Right atrium auricular region (tissue), 2 donors: Measurements from ENCODE around the gene HINFP. TPM values are rescaled to one million over a fixed set of nuclear protein-coding genes. Genes with fewer than 3 reads are reported as not detected.
A peak's percentile ranks its signal among the peaks of the same experiment; 100 is the strongest.

Experiments used
- DNase-seq: peaks from one replicate; pipeline ENCODE4 v3.0.0-alpha.2; 2019; ENCODE audit warnings: low spot score
- H3K27ac ChIP-seq, 2 donors: fragments of 200-600 bp; sonication (generic); 1 replicate in 1 of 2; 2 replicates in 1 of 2; pipeline ENCODE4 v1.5.1; 2016 to 2019
- H3K27me3 ChIP-seq, 2 donors: fragments of 200-600 bp; sonication (generic); one replicate each; pipeline versions ENCODE4 v1.5.1 to v1.6.0; 2017 to 2019
- H3K36me3 ChIP-seq: fragments of 200-600 bp; sonication (generic); one replicate; pipeline ENCODE4 v1.5.1; 2016
- H3K4me1 ChIP-seq, 2 donors: fragments of 200-600 bp; sonication (generic); one replicate each; pipeline versions ENCODE4 v1.5.1 to v1.6.0; 2017 to 2019
- H3K4me3 ChIP-seq, 2 donors: fragments of 200-600 bp; sonication (generic); 1 replicate in 1 of 2; 2 replicates in 1 of 2; pipeline ENCODE4 v1.5.1; 2017 to 2019; ENCODE audit warnings: mild to moderate bottlenecking in 1 of 2, moderate library complexity in 1 of 2
- H3K9me3 ChIP-seq, 2 donors: fragments of 200-600 bp; sonication (generic); one replicate each; pipeline ENCODE4 v1.5.1; 2019
- total RNA-seq, 2 donors: library from RNA; depleted of rRNA; stranded (reverse); fragments of >200 nt; gene quantifications; one replicate each; pipeline ENCODE4 v1.1.0, GENCODE V29; 2016
- TF ChIP-seq, protein P1 (sequence below), 2 donors: fragments of 200-600 bp; sonication (generic); IDR thresholded peaks; one replicate each; pipeline ENCODE4 v1.5.1; 2019; ENCODE audit warnings: antibody characterized with exemption in 2 of 2

Gene HINFP
- total RNA-seq, 2 donors from 2014 or later, result 11.2 to 18.1 TPM

DNA sequence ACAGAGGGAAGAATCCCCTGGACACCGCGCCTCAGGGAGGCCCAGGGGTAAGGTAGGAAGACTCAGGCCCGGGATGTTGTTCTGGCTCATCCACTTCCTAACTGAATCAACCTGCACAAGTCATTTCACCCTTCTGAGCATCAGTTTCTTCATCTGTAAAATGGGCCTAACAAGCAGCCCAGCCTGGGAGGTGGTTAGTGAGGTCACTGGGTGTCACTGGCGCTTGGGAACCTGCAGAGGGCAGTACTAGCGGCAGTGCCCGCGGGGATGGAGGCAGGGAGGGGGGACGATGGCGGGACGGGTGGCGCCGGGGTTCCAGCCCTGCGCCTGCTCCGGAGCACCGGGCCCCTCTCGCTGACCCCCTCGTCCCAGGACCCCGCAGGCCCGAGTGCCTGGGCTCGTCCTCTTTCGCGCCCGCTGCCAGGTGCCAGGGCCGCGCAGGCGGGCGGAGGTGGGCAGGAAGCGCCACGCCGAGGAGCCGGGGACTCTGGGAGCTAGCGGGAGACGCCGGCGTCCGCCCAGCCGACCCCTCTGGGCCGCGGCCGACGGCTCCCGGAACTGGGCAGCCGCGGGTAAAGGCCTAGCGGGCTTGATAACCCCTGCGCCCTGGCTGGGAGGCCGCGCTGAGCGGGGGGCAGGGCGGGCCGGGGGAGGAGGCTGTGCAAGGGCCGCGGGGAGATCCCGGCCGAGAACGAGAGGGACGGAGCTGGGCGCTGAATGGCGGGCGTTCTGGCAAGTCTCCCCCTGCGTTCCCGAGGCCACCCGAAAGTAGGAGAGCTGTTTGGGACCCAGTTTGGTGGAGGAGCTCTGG, 47.3 kb downstream of the HINFP start, which contains the start of gene NLRX1:
Gene NLRX1 (plus strand): TSS at position 255 of the 811 bp plus-strand sequence. CDS start 2,679 bp downstream, outside the sequence.
- Histone ChIP-seq H3K27ac (peak within 1 kb of the TSS; percentile 94 to 95), H3K9me3 (no peaks in the 10 kb centered on the region), H3K4me3 (peak within 1 kb of the TSS; percentile 80 to 93), H3K27me3 (no peaks in the 10 kb centered on the region), H3K36me3 (peaks cover under 1% of the 10 kb centered on the region), H3K4me1 (peaks cover 0 to 6% of the 10 kb centered on the region in 2 donors)
- DNase-seq, result peak; percentile 86
- TF ChIP-seq, protein P1, sequence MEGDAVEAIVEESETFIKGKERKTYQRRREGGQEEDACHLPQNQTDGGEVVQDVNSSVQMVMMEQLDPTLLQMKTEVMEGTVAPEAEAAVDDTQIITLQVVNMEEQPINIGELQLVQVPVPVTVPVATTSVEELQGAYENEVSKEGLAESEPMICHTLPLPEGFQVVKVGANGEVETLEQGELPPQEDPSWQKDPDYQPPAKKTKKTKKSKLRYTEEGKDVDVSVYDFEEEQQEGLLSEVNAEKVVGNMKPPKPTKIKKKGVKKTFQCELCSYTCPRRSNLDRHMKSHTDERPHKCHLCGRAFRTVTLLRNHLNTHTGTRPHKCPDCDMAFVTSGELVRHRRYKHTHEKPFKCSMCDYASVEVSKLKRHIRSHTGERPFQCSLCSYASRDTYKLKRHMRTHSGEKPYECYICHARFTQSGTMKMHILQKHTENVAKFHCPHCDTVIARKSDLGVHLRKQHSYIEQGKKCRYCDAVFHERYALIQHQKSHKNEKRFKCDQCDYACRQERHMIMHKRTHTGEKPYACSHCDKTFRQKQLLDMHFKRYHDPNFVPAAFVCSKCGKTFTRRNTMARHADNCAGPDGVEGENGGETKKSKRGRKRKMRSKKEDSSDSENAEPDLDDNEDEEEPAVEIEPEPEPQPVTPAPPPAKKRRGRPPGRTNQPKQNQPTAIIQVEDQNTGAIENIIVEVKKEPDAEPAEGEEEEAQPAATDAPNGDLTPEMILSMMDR (IDR thresholded peaks at IDR 0.05), result peak; percentile 88 to 92

DNA sequence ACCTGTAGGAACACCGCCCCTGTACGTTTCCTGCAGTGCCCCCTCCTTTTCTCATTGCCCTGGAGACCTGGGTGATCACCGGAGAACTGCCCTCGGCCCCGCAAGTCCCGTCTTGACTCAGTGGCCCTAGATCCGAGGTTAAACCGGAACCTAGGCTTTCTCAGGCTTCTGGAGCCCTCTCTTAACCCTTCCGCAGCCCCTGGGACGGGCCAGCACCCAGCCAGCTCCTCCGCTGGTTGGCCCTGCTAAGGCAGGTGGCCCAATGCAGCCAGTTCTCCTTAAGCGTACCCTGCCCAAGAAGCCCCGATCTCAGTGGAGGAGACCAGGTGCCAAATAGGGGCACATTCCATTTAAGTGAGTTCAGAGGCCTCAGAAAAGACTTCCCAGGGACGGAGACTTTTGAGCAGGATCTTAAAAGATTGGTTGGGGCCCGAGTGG, 47.9 kb downstream of the HINFP start:
- DNase-seq, result peak; percentile 68
- Histone ChIP-seq H3K36me3 (peaks cover 6% of the 10 kb centered on the region), H3K27ac (peak overlapping the region; percentile 94 to 95), H3K4me3 (peak overlapping the region; percentile 80 to 93), H3K9me3 (no peaks in the 10 kb centered on the region), H3K4me1 (peaks cover 0 to 6% of the 10 kb centered on the region in 2 donors), H3K27me3 (no peaks in the 10 kb centered on the region)
- TF ChIP-seq, protein P1 (IDR thresholded peaks at IDR 0.05), result no peak

DNA sequence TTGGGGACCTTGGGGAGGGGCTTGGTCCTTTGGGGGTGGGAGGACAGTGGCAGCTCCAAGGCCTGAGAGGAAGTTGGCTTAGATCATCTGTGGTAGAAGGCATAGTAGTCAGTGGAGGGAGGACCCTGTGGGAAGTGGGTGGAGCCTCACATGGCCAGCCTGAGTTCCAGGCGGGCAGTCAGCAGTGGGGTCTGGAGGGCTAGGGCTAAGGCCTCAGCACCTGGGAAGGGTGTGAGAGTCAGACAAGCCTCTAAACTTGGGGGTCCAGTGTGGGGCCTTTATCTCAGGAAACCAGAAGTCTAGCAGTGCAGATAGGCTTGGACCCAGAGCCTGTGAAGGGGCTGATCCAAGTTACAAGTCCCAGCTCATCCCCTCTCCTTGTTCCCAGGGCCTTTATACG, 51.1 kb downstream of the HINFP start:
- TF ChIP-seq, protein P1 (IDR thresholded peaks at IDR 0.05), result no peak
- Histone ChIP-seq H3K4me3 (no peak overlapping the region), H3K9me3 (no peaks in the 10 kb centered on the region), H3K27me3 (no peaks in the 10 kb centered on the region), H3K4me1 (peaks cover 0 to 6% of the 10 kb centered on the region in 2 donors), H3K36me3 (peaks cover 21% of the 10 kb centered on the region), H3K27ac (no peak overlapping the region)
- DNase-seq, result no peak

DNA sequence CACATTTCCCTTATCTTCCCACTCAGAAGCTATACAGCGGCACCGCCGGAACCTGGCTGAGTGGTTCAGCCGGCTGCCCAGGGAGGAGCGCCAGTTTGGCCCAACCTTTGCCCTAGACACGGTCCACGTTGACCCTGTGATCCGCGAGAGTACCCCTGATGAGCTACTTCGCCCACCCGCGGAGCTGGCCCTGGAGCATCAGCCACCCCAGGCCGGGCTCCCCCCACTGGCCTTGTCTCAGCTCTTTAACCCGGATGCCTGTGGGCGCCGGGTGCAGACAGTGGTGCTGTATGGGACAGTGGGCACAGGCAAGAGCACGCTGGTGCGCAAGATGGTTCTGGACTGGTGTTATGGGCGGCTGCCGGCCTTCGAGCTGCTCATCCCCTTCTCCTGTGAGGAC, 52.1 kb downstream of the HINFP start:
- DNase-seq, result no peak
- Histone ChIP-seq H3K36me3 (peaks cover 21% of the 10 kb centered on the region), H3K27me3 (no peaks in the 10 kb centered on the region), H3K9me3 (no peaks in the 10 kb centered on the region), H3K4me1 (peaks cover 0 to 11% of the 10 kb centered on the region in 2 donors), H3K27ac (no peak overlapping the region), H3K4me3 (no peak overlapping the region)
- TF ChIP-seq, protein P1 (IDR thresholded peaks at IDR 0.05), result no peak

DNA sequence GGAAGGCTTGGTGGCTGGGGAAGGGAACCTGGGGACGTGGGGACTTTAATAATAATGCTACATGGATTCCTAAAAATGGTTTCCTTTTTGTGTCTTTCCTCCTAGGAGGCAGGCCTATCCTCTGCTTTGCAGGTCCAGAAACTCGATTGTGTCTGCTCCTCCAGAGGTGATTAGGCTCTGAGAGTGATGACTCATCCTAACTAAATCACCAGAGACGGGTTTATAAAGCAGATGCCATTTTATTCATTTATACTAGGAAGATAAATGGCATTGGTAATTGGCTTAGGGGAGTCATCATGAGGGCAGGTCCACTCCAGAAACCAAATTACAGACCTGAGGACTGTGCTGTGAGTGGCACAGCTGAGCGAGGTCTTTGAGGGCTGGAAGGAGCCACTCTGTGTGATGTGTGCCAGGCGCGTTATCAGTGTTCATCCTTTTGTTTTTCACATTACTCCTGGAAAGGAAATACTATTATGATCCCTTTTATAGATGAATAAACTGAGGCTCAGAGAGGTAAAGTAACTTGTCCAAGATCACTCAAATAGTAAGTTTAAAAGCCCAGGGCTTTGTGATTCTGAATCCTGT, 54.2 kb downstream of the HINFP start:
- TF ChIP-seq, protein P1 (IDR thresholded peaks at IDR 0.05), result no peak
- Histone ChIP-seq H3K27ac (no peak overlapping the region), H3K27me3 (no peaks in the 10 kb centered on the region), H3K36me3 (peaks cover 21% of the 10 kb centered on the region), H3K4me1 (peaks cover 0 to 5% of the 10 kb centered on the region in 2 donors), H3K9me3 (no peaks in the 10 kb centered on the region), H3K4me3 (no peak overlapping the region)
- DNase-seq, result no peak
